Urinary bladder (tissue), 4 donors: ENCODE measurements around the gene OR10J4. TPM values are rescaled to one million over a fixed set of nuclear protein-coding genes. Genes with fewer than 3 reads are reported as not detected.

Source experiments
- DNase-seq: peaks from one replicate; pipeline ENCODE4 v3.0.0-alpha.2; 2015; ENCODE audit errors: extremely low spot score
- H3K27ac ChIP-seq: one replicate; pipeline ENCODE4 v1.5.1; 2013; ENCODE audit warnings: low read depth, mild to moderate bottlenecking, moderate library complexity
- H3K36me3 ChIP-seq: one replicate; pipeline ENCODE4 v1.6.1; 2013; ENCODE audit warnings: mild to moderate bottlenecking, moderate library complexity; ENCODE audit not compliant: insufficient read depth
- H3K4me1 ChIP-seq: one replicate; pipeline ENCODE4 v1.6.1; 2013; ENCODE audit warnings: mild to moderate bottlenecking, moderate library complexity; ENCODE audit not compliant: insufficient read depth
- H3K4me3 ChIP-seq: one replicate; pipeline ENCODE4 v1.5.1; 2013; ENCODE audit warnings: low read depth, low read length
- WGBS: extraction: QIAGEN DNeasy Blood & Tissue Kit; methylation state at CpG from one replicate; pipeline ENCODE4 v1.1.7; 2013; 5-methylcytosine and 5-hydroxymethylcytosine counted together
- polyA plus RNA-seq: library from polyadenylated mRNA; stranded (reverse); fragments of 200-250 nt; gene quantifications from one replicate; pipeline ENCODE4 v1.2.3, GENCODE V29; 2013
- total RNA-seq: library from RNA; depleted of rRNA; stranded (reverse); fragments of >200 nt; gene quantifications from one replicate; pipeline ENCODE4 v1.2.3, GENCODE V29; 2014
- donor health status: healthy with polysubstance abuse.
- donor health status: healthy.

OR10J4 gene
- total RNA-seq (not detected), polyA plus RNA-seq (not detected)

DNA sequence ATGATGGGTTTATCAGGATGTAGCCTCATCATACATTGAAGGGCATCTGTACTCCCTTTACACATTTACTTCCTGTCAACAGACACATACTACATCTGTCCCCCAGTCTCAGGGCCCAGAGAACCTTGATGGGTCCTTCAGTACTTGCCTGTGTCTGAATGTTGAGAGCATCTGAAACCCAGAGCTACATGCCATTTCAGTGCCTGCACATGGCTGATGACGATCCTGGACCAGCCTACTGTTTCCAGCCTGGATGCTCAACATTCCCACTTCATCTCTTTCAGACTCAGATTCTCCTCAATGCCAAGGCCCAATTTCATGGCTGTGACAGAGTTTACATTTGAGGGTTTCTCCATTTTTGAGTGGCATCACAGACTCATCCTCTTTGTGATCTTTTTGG is at the start of gene OR10J4:
OR10J4 (plus strand) TSS at position 301 of the 400 bp plus-strand sequence.
- Histone ChIP-seq H3K27ac (no peak within 1 kb of the TSS), H3K4me1 (no peaks in the 10 kb centered on the region), H3K36me3 (no peaks in the 10 kb centered on the region), H3K4me3 (no peak within 1 kb of the TSS)
- WGBS, result 93% methylated on average over 1 of the region's 1 CpG
- DNase-seq, result no peak

DNA sequence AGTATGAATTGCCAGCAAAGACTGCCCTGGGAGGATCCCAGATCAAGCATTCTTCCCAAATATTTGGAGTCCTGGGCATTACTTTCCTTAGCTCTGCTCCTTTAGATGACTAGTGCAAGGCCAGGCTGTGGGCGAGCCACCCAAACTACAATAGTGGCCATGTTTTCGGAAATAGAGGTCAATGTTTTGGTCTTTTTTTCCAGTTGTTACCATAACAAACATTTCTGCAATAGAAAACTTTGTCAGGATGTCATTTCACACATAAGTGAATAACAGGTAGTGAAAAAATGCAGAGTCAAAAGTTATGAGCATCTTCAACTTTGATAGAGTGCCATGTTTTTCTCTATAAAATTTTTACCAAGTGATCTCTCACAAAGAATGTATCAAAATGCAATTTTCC is 25.2 kb upstream of the OR10J4 start:
- H3K4me1 ChIP-seq, result no peaks in the 10 kb centered on the region
- no peak for DNase-seq
- H3K27ac ChIP-seq, result no peak overlapping the region
- WGBS, result 84% methylated on average over 2 of the region's 2 CpGs
- H3K4me3 ChIP-seq, result no peak overlapping the region
- H3K36me3 ChIP-seq, result no peaks in the 10 kb centered on the region

GRCh38 chr1:159408862-159409400 is 23.1 kb upstream of the OR10J4 start:
- 69% methylated on average over 6 of the region's 6 CpGs for WGBS
- H3K4me1 ChIP-seq, result no peaks in the 10 kb centered on the region
- no peak for DNase-seq

GRCh38 chr1:159421821-159422220 is 10.2 kb upstream of the OR10J4 start:
- 81% methylated on average over 8 of the region's 8 CpGs for WGBS
- DNase-seq, result no peak
- no peak overlapping the region for H3K4me3 ChIP-seq
- no peaks in the 10 kb centered on the region for H3K4me1 ChIP-seq
- H3K36me3 ChIP-seq, result no peaks in the 10 kb centered on the region
- H3K27ac ChIP-seq, result no peak overlapping the region

More at GRCh38 chr1:159408862-159409400, 23.1 kb upstream of the OR10J4 start:
- Histone ChIP-seq H3K36me3 (no peaks in the 10 kb centered on the region), H3K27ac (no peak overlapping the region), H3K4me3 (no peak overlapping the region)

DNA sequence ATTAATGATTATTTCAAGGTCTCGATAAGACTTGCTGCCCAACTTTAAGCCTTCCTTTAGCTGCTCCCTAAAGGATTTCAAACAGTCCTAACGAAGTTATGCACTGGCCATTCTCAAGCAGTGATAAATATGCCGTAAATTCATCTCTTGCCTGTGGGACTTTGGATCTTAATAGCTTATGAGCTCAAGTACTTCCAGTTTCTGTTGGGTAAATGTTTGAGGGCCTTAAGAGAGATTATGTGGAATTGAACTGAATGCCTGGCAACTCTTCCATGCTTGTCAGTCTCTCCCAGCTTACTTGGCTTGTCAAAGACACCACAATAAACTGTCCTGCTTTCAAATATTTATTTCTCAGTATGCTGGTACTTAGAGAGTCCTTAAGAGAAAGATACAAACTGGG is 3.5 kb upstream of the OR10J4 start:
- Histone ChIP-seq H3K4me3 (no peak overlapping the region), H3K27ac (no peak overlapping the region), H3K36me3 (no peaks in the 10 kb centered on the region), H3K4me1 (no peaks in the 10 kb centered on the region)
- WGBS, result 22% methylated on average over 3 of the region's 3 CpGs
- no peak for DNase-seq

GRCh38 chr1:159429074-159429861 is 2.7 kb upstream of the OR10J4 start:
- Histone ChIP-seq H3K36me3 (no peaks in the 10 kb centered on the region), H3K4me3 (no peak overlapping the region), H3K4me1 (no peaks in the 10 kb centered on the region), H3K27ac (no peak overlapping the region)
- WGBS, result 90% methylated on average over 4 of the region's 4 CpGs
- DNase-seq, result no peak

DNA sequence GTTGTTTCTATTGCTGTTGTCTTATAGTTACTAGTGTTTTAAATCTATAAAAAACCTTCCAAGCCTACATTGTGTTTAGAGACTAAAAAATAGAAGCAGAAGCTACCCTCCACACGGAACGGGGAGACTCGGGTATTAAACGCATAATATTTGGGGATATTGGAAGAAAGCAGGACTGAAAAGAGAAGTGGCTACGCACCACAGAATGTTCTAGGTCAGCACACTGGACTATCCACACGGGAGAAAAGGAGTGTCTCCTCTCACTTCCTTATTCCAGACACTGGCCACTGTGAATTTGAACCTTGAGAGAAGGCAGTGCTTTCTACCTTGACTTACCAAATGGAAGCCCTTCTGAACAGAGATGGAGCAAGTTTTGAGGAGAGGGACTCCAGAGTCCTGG is 1.0 kb upstream of the OR10J4 start:
- no peaks in the 10 kb centered on the region for H3K4me1 ChIP-seq
- H3K4me3 ChIP-seq, result no peak overlapping the region
- DNase-seq, result no peak
- no peaks in the 10 kb centered on the region for H3K36me3 ChIP-seq
- H3K27ac ChIP-seq, result no peak overlapping the region
- WGBS, result 85% methylated on average over 6 of the region's 6 CpGs

DNA sequence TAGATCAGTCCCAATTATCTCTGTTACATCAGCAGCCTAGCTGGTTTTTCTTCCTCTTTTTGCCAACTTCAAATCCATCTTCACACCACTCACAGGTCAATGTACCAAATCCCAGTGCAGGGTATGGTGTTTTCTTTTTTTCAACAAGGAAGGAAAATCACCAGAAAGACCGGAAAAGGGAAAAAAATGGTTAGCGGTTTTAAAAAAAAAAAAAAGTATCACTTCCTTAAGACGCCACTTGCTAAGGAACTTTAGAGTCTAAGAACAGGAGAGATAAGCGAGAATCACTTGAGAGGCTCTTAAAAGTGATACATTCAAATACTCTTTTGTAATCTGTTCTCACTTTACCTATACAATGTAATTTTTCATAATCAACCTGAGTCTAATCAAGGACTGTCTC is 4.5 kb downstream of the OR10J4 start:
- 76% methylated on average over 4 of the region's 4 CpGs for WGBS
- DNase-seq, result no peak
- Histone ChIP-seq H3K36me3 (no peaks in the 10 kb centered on the region), H3K27ac (no peak overlapping the region), H3K4me3 (no peak overlapping the region), H3K4me1 (no peaks in the 10 kb centered on the region)

DNA sequence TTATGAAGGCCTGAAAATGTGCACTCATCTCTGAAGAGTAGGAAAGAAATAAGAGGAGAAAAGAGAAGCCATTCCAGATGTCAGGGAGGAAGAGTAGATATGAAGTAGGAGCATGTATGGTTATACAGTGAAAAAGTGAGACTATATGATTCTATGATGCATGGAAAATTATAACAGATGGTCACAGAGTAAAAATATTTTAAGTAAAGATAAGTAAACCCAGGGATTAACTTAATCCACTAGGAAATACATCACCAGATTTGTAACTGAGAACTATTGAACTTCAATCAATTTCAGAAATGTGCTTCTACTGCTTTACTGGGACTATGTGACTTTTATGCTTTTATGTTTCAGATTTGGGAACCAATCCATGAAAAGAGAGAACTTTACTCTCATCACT is 7.4 kb downstream of the OR10J4 start, which contains the start of gene OR10J1:
OR10J1 (plus strand) TSS at position 301 of the 400 bp plus-strand sequence; CDS start at position 371, 70 bp downstream.
- H3K27ac ChIP-seq, result no peak within 1 kb of the TSS
- H3K4me3 ChIP-seq, result no peak within 1 kb of the TSS
- H3K4me1 ChIP-seq, result no peaks in the 10 kb centered on the region
- H3K36me3 ChIP-seq, result no peaks in the 10 kb centered on the region
- DNase-seq, result no peak

GRCh38 chr1:159441360-159441759 is 9.4 kb downstream of the OR10J4 start:
- DNase-seq, result no peak
- Histone ChIP-seq H3K4me3 (no peak overlapping the region), H3K36me3 (no peaks in the 10 kb centered on the region), H3K4me1 (no peaks in the 10 kb centered on the region), H3K27ac (no peak overlapping the region)

- no peaks in the 10 kb centered on the region for H3K4me1 ChIP-seq
- H3K4me3 ChIP-seq, result no peak overlapping the region
- no peaks in the 10 kb centered on the region for H3K36me3 ChIP-seq
- no peak overlapping the region for H3K27ac ChIP-seq
- WGBS, result 58% methylated on average over 2 of the region's 2 CpGs
- no peak for DNase-seq
Measured at GRCh38 chr1:159442428-159442827, 10.4 kb downstream of the OR10J4 start.

DNA sequence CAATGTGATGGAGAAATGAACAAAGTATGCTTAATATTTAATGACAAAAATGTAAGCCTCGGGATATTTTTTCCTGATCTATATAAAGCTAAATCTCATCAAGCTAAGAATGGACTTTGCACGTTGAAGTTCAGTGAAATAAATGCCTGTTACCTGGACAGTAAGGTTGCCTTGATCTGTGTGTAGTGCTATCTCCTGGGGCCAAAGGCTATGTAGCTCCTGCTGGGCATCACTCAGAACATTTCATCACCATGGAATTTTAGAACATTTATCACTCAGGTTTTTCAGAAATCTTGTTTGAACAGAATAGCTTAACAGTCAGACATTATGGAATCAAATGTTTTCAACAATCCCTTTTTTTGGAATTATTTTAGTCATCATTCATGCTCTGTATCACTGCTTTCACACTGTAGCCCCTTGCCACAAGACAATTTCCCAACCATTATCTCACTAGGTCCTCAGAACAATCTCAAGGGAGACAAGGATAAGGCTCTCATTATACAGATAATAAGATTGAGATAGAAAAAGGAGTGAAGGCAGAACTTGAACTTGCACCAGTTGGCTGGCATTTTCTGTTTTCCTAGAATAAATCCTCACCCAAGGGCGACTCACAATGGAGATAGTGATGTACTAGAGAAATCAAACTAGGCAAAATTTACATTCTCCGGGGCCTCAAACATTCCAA is 11.2 kb downstream of the OR10J4 start:
- no peak for DNase-seq
- H3K36me3 ChIP-seq, result no peaks in the 10 kb centered on the region
- WGBS, result 69% methylated on average over 4 of the region's 4 CpGs
- no peaks in the 10 kb centered on the region for H3K4me1 ChIP-seq
- H3K27ac ChIP-seq, result no peak overlapping the region
- H3K4me3 ChIP-seq, result no peak overlapping the region

- Histone ChIP-seq H3K4me3 (no peak overlapping the region), H3K27ac (no peak overlapping the region), H3K36me3 (no peaks in the 10 kb centered on the region), H3K4me1 (no peaks in the 10 kb centered on the region)
- DNase-seq, result no peak
Measured at GRCh38 chr1:159444511-159444910, 12.5 kb downstream of the OR10J4 start.

GRCh38 chr1:159448181-159448580 is 16.2 kb downstream of the OR10J4 start:
- Histone ChIP-seq H3K36me3 (no peaks in the 10 kb centered on the region), H3K4me3 (no peak overlapping the region), H3K4me1 (no peaks in the 10 kb centered on the region), H3K27ac (no peak overlapping the region)
- no peak for DNase-seq
- 77% methylated on average over 1 of the region's 1 CpG for WGBS
